Transverse colon (tissue), 4 donors: Measurements from ENCODE around the gene PCSK6. TPM values are rescaled to one million over a fixed set of nuclear protein-coding genes. Genes with fewer than 3 reads are reported as not detected.
"Not testable (repeated sequence)": the region's sequence is repeated elsewhere in the genome, so short reads cannot be mapped to it uniquely, and the experiment has no call there.

Experiments
- DNase-seq: peaks from one replicate; pipeline ENCODE4 v3.0.0-alpha.2; 2019
- H3K27ac ChIP-seq, 4 donors: fragments of 200-600 bp; sonication (generic); 2 replicates each; pipeline ENCODE4 v1.5.1; 2016 to 2018; ENCODE audit warnings: inconsistent platforms in 4 of 4
- H3K27me3 ChIP-seq: fragments of 200-600 bp; sonication (generic); 2 replicates; pipeline ENCODE4 v1.5.1; 2017; ENCODE audit warnings: inconsistent platforms
- H3K36me3 ChIP-seq, 4 donors: fragments of 200-600 bp; sonication (generic); 2 replicates each; pipeline ENCODE4 v1.5.1; 2017 to 2019; ENCODE audit warnings: inconsistent platforms in 4 of 4
- H3K4me1 ChIP-seq, 4 donors: fragments of 200-600 bp; sonication (generic); 2 replicates each; pipeline ENCODE4 v1.5.1; 2017 to 2020; ENCODE audit warnings: inconsistent platforms in 4 of 4
- H3K4me3 ChIP-seq, 4 donors: fragments of 200-600 bp; sonication (generic); 1 replicate in 1 of 4; 2 replicates in 3 of 4; pipeline versions ENCODE4 v1.5.1 to v1.6.1; 2017 to 2019; ENCODE audit warnings: inconsistent platforms in 4 of 4
- H3K9me3 ChIP-seq, 2 donors: fragments of 200-600 bp; sonication (generic); 2 replicates each; pipeline ENCODE4 v1.5.1; 2017 to 2019; ENCODE audit warnings: inconsistent platforms in 2 of 2
- EP300 ChIP-seq: sonication (generic); formaldehyde crosslinking; IDR thresholded peaks from one replicate; pipeline ENCODE4 v1.6.1; 2017; ENCODE audit warnings: antibody characterized with exemption, low read depth
- POLR2A ChIP-seq: fragments of 450-650 bp; IDR thresholded peaks from one replicate; pipeline ENCODE4 v1.6.1; 2016; ENCODE audit warnings: antibody characterized with exemption, mild to moderate bottlenecking, moderate library complexity
- POLR2AphosphoS5 ChIP-seq, 3 donors: sonication (generic); formaldehyde crosslinking; IDR thresholded peaks; one replicate each; pipeline ENCODE4 v1.6.1; 2016; ENCODE audit warnings: antibody characterized with exemption in 3 of 3
- WGBS, 2 donors: methylation state at CpG; one replicate each; pipeline ENCODE4 v1.1.5; 2018; ENCODE audit warnings: low coverage in 1 of 2; 5-methylcytosine and 5-hydroxymethylcytosine counted together
- in situ Hi-C, 4 donors: fragments of 200-750 bp; cut with MboI; loops; one replicate each; pipeline versions ENCODE4 v1.15.0 to v1.15.1; 2017; ENCODE audit warnings: low sequenced_read_pairs in 3 of 4, low pct_ligation_motif_present in 1 of 4, low pct_unique_long_range_greater_than_20kb in 1 of 4
- intact Hi-C: fragments of 100-400 bp; cut with DNase I; formaldehyde crosslinking; loops from one replicate; pipeline ENCODE4 v1.15.1; 2023; ENCODE audit warnings: low total_unique reads
- total RNA-seq, 4 donors: library from RNA; depleted of rRNA; stranded (reverse); fragments of >200 nt; gene quantifications; one replicate each; pipeline ENCODE4 v1.1.0, GENCODE V29; 2016
- TF ChIP-seq, protein P1 (sequence below), 5 experiments: fragments of 200-600 bp in 3 of 5; fragments of 450-650 bp in 2 of 5; sonication (generic) in 3 of 5; IDR thresholded peaks; 1 replicate in 2 of 5; 2 replicates in 3 of 5; pipeline ENCODE4 v1.5.1; 2016 to 2017; ENCODE audit warnings: antibody characterized with exemption in 5 of 5, inconsistent platforms in 3 of 5, mild to moderate bottlenecking in 2 of 5, moderate library complexity in 1 of 5

Gene PCSK6
- total RNA-seq, 4 donors from 2014 or later = 20.3 to 119 (median 49.7) TPM

DNA sequence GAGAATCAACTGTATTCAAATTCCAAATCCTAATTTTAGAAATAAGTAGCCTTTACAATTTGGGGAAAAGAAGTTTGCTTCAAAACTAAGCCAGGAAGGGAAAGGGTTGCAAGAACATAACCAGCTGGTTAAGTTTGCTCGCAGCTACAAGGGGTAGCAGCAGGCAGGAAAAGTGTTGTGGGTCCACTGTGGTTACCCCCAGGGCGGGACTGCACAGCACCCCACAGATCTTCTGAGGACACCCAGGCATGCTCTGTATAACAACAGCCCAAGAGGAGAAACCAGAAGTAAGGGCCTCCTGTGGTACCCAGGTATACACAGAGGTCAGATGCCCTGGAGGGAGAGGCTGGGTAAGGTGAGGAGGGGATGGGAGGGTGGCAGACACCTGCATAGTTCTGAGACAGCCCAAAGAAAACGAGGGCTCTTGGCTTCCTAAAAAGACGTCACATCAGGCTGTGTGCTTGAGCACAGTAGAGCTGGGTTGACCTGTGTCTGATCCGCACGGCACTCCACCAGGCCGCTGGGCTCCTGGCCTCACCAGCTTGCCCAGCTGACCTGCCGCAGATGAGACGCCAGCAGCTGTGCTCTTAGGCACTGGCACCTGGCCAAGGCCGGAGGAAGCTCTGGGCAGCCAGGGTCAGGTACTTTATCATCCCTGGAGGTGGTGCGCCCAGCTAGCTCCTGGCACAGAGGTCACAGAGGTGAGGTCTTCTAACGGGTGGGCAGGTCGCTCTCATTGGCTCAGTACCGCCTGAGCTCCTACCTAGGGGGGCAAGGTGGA is 112.7 kb downstream of the PCSK6 start:
- Histone ChIP-seq H3K9me3 (no peaks in the 10 kb centered on the region), H3K4me3 (no peak overlapping the region), H3K4me1 (peaks cover 9 to 19% (median 17%) of the 10 kb centered on the region in 4 donors), H3K36me3 (no peaks in the 10 kb centered on the region), H3K27ac (no peak overlapping the region), H3K27me3 (no peaks in the 10 kb centered on the region)
- in situ Hi-C loops = no loop called here
- intact Hi-C loops = no loop called here
- 63 to 88% methylated on average over 1 to 14 of the region's 14 CpGs for WGBS, 2 donors
- no peak for TF ChIP-seq POLR2A
- no peak for TF ChIP-seq EP300
- TF ChIP-seq POLR2AphosphoS5 (IDR thresholded peaks at IDR 0.05) = no peak
- TF ChIP-seq, protein P1, sequence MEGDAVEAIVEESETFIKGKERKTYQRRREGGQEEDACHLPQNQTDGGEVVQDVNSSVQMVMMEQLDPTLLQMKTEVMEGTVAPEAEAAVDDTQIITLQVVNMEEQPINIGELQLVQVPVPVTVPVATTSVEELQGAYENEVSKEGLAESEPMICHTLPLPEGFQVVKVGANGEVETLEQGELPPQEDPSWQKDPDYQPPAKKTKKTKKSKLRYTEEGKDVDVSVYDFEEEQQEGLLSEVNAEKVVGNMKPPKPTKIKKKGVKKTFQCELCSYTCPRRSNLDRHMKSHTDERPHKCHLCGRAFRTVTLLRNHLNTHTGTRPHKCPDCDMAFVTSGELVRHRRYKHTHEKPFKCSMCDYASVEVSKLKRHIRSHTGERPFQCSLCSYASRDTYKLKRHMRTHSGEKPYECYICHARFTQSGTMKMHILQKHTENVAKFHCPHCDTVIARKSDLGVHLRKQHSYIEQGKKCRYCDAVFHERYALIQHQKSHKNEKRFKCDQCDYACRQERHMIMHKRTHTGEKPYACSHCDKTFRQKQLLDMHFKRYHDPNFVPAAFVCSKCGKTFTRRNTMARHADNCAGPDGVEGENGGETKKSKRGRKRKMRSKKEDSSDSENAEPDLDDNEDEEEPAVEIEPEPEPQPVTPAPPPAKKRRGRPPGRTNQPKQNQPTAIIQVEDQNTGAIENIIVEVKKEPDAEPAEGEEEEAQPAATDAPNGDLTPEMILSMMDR (IDR thresholded peaks at IDR 0.05) = no peak
- no peak for DNase-seq

DNA sequence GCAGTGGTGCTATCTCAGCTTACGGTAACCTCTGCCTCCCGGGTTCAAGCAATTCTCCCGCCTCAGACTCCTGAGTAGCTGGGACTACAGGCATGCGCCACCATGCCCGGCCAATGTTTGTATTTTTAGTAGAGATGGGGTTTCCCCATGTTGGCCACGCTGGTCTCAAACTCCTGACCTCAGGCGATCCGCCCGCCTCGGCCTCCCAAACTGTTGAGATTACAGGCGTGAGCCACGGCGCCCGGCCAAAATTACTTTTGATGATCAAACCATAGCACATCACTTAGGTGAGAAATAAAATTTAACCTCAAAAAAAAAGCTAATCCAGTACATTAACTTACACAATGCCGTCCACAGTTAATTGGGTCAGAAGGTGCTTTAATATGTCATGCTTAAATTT is 114.5 kb downstream of the PCSK6 start:
- H3K4me3 ChIP-seq, DNase-seq, H3K27ac ChIP-seq, H3K36me3 ChIP-seq, H3K9me3 ChIP-seq, intact Hi-C loops, in situ Hi-C loops, H3K27me3 ChIP-seq: not testable (repeated sequence)
- 91% methylated on average over 6 to 15 of the region's 15 CpGs for WGBS, 2 donors
- H3K4me1 ChIP-seq = peaks cover 9 to 23% (median 18%) of the 10 kb centered on the region in 4 donors

DNA sequence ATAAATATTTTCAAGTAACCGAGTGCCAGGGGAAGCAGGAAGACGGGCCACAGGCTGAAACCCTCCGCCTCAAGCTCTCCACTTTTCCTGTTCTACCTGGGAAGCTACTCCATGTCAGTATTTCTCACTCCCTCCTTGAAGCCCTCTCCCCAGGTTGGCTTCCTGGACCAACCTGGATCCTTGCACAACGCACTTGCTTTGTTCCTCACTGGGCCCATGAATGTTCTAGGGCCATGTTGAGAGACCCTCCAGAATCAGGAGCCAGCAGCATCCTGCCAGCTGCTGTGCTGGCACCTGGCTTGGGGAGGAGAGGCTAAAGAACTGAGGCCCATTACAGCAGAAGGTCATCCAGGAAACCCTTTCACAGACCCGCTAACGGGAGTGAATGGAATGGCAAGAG is 115.2 kb downstream of the PCSK6 start:
- TF ChIP-seq POLR2AphosphoS5 (IDR thresholded peaks at IDR 0.05) = no peak
- TF ChIP-seq POLR2A = no peak
- TF ChIP-seq, protein P1 (IDR thresholded peaks at IDR 0.05) = no peak
- TF ChIP-seq EP300 = no peak
- intact Hi-C loops (no loop called here), in situ Hi-C loops (no loop called here)
- Histone ChIP-seq H3K27ac (no peak overlapping the region), H3K9me3 (no peaks in the 10 kb centered on the region), H3K4me3 (no peak overlapping the region), H3K36me3 (no peaks in the 10 kb centered on the region), H3K4me1 (peaks cover 9 to 23% (median 18%) of the 10 kb centered on the region in 4 donors), H3K27me3 (no peaks in the 10 kb centered on the region)
- 79 to 87% methylated on average over 3 to 6 of the region's 6 CpGs for WGBS, 2 donors
- no peak for DNase-seq

- in situ Hi-C loops (no loop called here), intact Hi-C loops (no loop called here)
- H3K4me3 ChIP-seq = no peak overlapping the region
- DNase-seq = no peak
- WGBS, 2 donors = 20 to 25% methylated on average over 3 of the region's 3 CpGs
- H3K27me3 ChIP-seq = no peaks in the 10 kb centered on the region
- H3K36me3 ChIP-seq = no peaks in the 10 kb centered on the region
- no peaks in the 10 kb centered on the region for H3K9me3 ChIP-seq
- no peak overlapping the region for H3K27ac ChIP-seq
- H3K4me1 ChIP-seq = peaks cover 9 to 23% (median 18%) of the 10 kb centered on the region in 4 donors
- TF ChIP-seq POLR2A (no peak), POLR2AphosphoS5 (IDR thresholded peaks at IDR 0.05) (no peak), EP300 (no peak)
- TF ChIP-seq, protein P1 (IDR thresholded peaks at IDR 0.05) = no peak
These were observed 115.9 kb downstream of the PCSK6 start for GRCh38 chr15:101373577-101373976.
